OCI-LY1 (cell line): Measurements from ENCODE around the gene SLC35F3.

Experiments
- H2AFZ ChIP-seq: fragments of 200-600 bp; sonication (generic), shearing (Covaris generic); 2 replicates; pipeline ENCODE4 v1.6.0; 2014; ENCODE audit warnings: antibody characterized with exemption, mild to moderate bottlenecking, low read length
- H3F3A ChIP-seq: fragments of 200-600 bp; sonication (generic), shearing (Covaris generic); 2 replicates; pipeline ENCODE4 v1.6.0; 2014; ENCODE audit warnings: mild to moderate bottlenecking, antibody characterized with exemption, low read length, moderate library complexity; ENCODE audit not compliant: insufficient read depth
- H3K27ac ChIP-seq: fragments of 200-600 bp; sonication (generic); 2 replicates; pipeline ENCODE4 v1.5.1; 2014; ENCODE audit warnings: low read length, mixed run types, mild to moderate bottlenecking, low read depth; ENCODE audit not compliant: poor library complexity, severe bottlenecking
- H3K27me3 ChIP-seq: fragments of 200-600 bp; sonication (generic); 2 replicates; pipeline ENCODE4 v1.6.0; 2014; ENCODE audit warnings: antibody characterized with exemption, mild to moderate bottlenecking, low read length, moderate library complexity; ENCODE audit not compliant: insufficient read depth
- H3K36me3 ChIP-seq: fragments of 200-600 bp; sonication (generic); 2 replicates; pipeline ENCODE4 v1.6.1; 2014; ENCODE audit warnings: mild to moderate bottlenecking, antibody characterized with exemption, low read length, moderate library complexity, mixed read lengths; ENCODE audit not compliant: insufficient read depth
- H3K4me1 ChIP-seq: fragments of 200-600 bp; sonication (generic); 2 replicates; pipeline ENCODE4 v1.5.1; 2014; ENCODE audit warnings: mild to moderate bottlenecking, low read length, moderate library complexity; ENCODE audit not compliant: insufficient read depth, severe bottlenecking
- H3K4me2 ChIP-seq: fragments of 200-600 bp; sonication (generic), shearing (Covaris generic); 2 replicates; pipeline ENCODE4 v1.6.1; 2014; ENCODE audit warnings: low read length
- H3K4me3 ChIP-seq: fragments of 200-600 bp; sonication (generic); 2 replicates; pipeline ENCODE4 v1.5.1; 2014; ENCODE audit warnings: low read length, low read depth, mild to moderate bottlenecking, mixed read lengths; ENCODE audit not compliant: poor library complexity, severe bottlenecking
- H3K79me2 ChIP-seq: fragments of 200-600 bp; shearing (Covaris generic); 2 replicates; pipeline ENCODE4 v1.6.1; 2016; ENCODE audit warnings: mixed run types, low read length, mixed read lengths; ENCODE audit not compliant: insufficient read depth
- H3K9ac ChIP-seq: fragments of 200-600 bp; sonication (generic), shearing (Covaris generic); 2 replicates; pipeline ENCODE4 v1.6.1; 2014; ENCODE audit warnings: mild to moderate bottlenecking, low read length, mixed read lengths
- H3K9me2 ChIP-seq: fragments of 200-600 bp; sonication (generic), shearing (Covaris generic); 2 replicates; pipeline ENCODE4 v1.6.1; 2014; ENCODE audit warnings: low read depth, mild to moderate bottlenecking, low read length, mixed read lengths
- H3K9me3 ChIP-seq: fragments of 200-600 bp; shearing (Covaris generic); 2 replicates; pipeline ENCODE4 v1.6.1; 2014; ENCODE audit warnings: low read length, mixed read lengths
- H4K20me1 ChIP-seq: fragments of 200-600 bp; sonication (generic), shearing (Covaris generic); 2 replicates; pipeline ENCODE4 v1.6.0; 2016; ENCODE audit warnings: mild to moderate bottlenecking, low read length; ENCODE audit not compliant: insufficient read depth
- CTCF ChIP-seq: fragments of 200-600 bp; sonication (generic), shearing (Covaris generic); IDR thresholded peaks from 2 replicates; pipeline ENCODE4 v1.5.1; 2017; ENCODE audit warnings: mild to moderate bottlenecking, antibody characterized with exemption, low read length, moderate library complexity, mixed read lengths
- EZH2 ChIP-seq: fragments of 200-600 bp; sonication (generic), shearing (Covaris generic); IDR thresholded peaks from 2 replicates; pipeline ENCODE4 v1.8.0; 2017; ENCODE audit warnings: borderline replicate concordance, mixed run types, mild to moderate bottlenecking, antibody characterized with exemption, low read length, moderate library complexity, mixed read lengths

Gene SLC35F3

GRCh38 chr1:233938476-233938875 lies 34.0 kb downstream of the SLC35F3 start:
- H3K9me3 ChIP-seq: no peaks in the 10 kb centered on the region
- H2AFZ ChIP-seq: no peak overlapping the region
- no peaks in the 10 kb centered on the region for H3K9me2 ChIP-seq
- H3K4me3 ChIP-seq: no peak overlapping the region
- no peaks in the 10 kb centered on the region for H3K27me3 ChIP-seq
- H3K79me2 ChIP-seq: no peaks in the 10 kb centered on the region
- H3K27ac ChIP-seq: no peak overlapping the region
- TF ChIP-seq CTCF (no peak), EZH2 (no peak)
- no peak overlapping the region for H3K9ac ChIP-seq
- no peaks in the 10 kb centered on the region for H3K36me3 ChIP-seq
- H3F3A ChIP-seq: no peaks in the 10 kb centered on the region
- no peak overlapping the region for H3K4me2 ChIP-seq
- no peaks in the 10 kb centered on the region for H4K20me1 ChIP-seq
- H3K4me1 ChIP-seq: no peaks in the 10 kb centered on the region

GRCh38 chr1:233939451-233939850 lies 35.0 kb downstream of the SLC35F3 start:
- Histone ChIP-seq H3K27me3 (no peaks in the 10 kb centered on the region), H3K79me2 (no peaks in the 10 kb centered on the region), H2AFZ (no peak overlapping the region), H3K4me3 (no peak overlapping the region), H3K4me1 (no peaks in the 10 kb centered on the region), H3K9me2 (no peaks in the 10 kb centered on the region), H4K20me1 (no peaks in the 10 kb centered on the region), H3K9ac (no peak overlapping the region), H3K9me3 (no peaks in the 10 kb centered on the region), H3K36me3 (no peaks in the 10 kb centered on the region), H3F3A (no peaks in the 10 kb centered on the region), H3K27ac (no peak overlapping the region), H3K4me2 (no peak overlapping the region)
- TF ChIP-seq EZH2 (no peak), CTCF (no peak)

- Histone ChIP-seq H3K4me2 (no peak overlapping the region), H3K4me3 (no peak overlapping the region), H3K27me3 (no peaks in the 10 kb centered on the region), H3K9me3 (no peaks in the 10 kb centered on the region), H4K20me1 (no peaks in the 10 kb centered on the region), H3K9ac (no peak overlapping the region), H3F3A (no peaks in the 10 kb centered on the region), H3K9me2 (no peaks in the 10 kb centered on the region), H3K79me2 (no peaks in the 10 kb centered on the region), H2AFZ (no peak overlapping the region), H3K27ac (no peak overlapping the region), H3K4me1 (no peaks in the 10 kb centered on the region), H3K36me3 (no peaks in the 10 kb centered on the region)
- TF ChIP-seq EZH2 (no peak), CTCF (no peak)
Observed at GRCh38 chr1:233940908-233941307, 36.4 kb downstream of the SLC35F3 start.
